Activated T-helper 1 cell treated with anti-CD3 and anti-CD28 coated beads, Interleukin-12 subunit alpha, Interleukin-12 subunit beta, Interleukin-2, Interleukin-4 antibody, amounts not matched to agents 30 ng/mL and 10 ng/mL and 1 ng/mL, durations not matched to agents 14 hours and 24 hours and 36 hours (primary cell): Measurements from ENCODE around the gene NFIA. TPM values are rescaled to one million over a fixed set of nuclear protein-coding genes. Genes with fewer than 3 reads are reported as not detected.

Experiments used
- DNase-seq: peaks from one replicate; pipeline ENCODE4 v3.0.0; 2021; ENCODE audit warnings: low spot score
- H3K27ac Mint-ChIP-seq: one replicate; pipeline ENCODE4 v1.8.0; 2021; ENCODE audit warnings: mild to moderate bottlenecking, mixed read lengths
- H3K27me3 Mint-ChIP-seq: one replicate; pipeline ENCODE4 v1.8.0; 2022; ENCODE audit warnings: mild to moderate bottlenecking, moderate library complexity, mixed read lengths; ENCODE audit not compliant: insufficient read depth
- H3K36me3 Mint-ChIP-seq: one replicate; pipeline ENCODE4 v1.8.0; 2021; ENCODE audit warnings: low read depth, mixed read lengths
- H3K4me1 Mint-ChIP-seq: one replicate; pipeline ENCODE4 v1.8.0; 2021; ENCODE audit warnings: low read depth, mixed read lengths
- H3K4me3 Mint-ChIP-seq: one replicate; pipeline ENCODE4 v1.8.0; 2021; ENCODE audit warnings: mild to moderate bottlenecking, moderate library complexity, mixed read lengths
- H3K9me3 Mint-ChIP-seq: one replicate; pipeline ENCODE4 v1.8.0; 2021; ENCODE audit warnings: mixed read lengths
- intact Hi-C: fragments of 100-400 bp; cut with micrococcal nuclease; formaldehyde crosslinking; loops from one replicate; pipeline ENCODE4 v1.15.1; 2024
- total RNA-seq: library from RNA; stranded (reverse); gene quantifications from 2 replicates; pipeline ENCODE4 v1.2.3, GENCODE V29; 2022

NFIA gene
- total RNA-seq, 1 donor from 2014 or later = 0.41 TPM

- Mint-ChIP-seq H3K4me3 (no peak overlapping the region), H3K27ac (no peak overlapping the region), H3K36me3 (no peaks in the 10 kb centered on the region), H3K4me1 (no peaks in the 10 kb centered on the region), H3K9me3 (no peaks in the 10 kb centered on the region), H3K27me3 (peaks cover 25% of the 10 kb centered on the region)
- intact Hi-C loops = no loop called here
- DNase-seq = no peak
These were observed 125.1 kb downstream of the NFIA start for GRCh38 chr1:61207416-61207815.

- Mint-ChIP-seq H3K27me3 (peaks cover 25% of the 10 kb centered on the region), H3K9me3 (no peaks in the 10 kb centered on the region), H3K4me3 (no peak overlapping the region), H3K27ac (no peak overlapping the region), H3K36me3 (no peaks in the 10 kb centered on the region), H3K4me1 (peaks cover 3% of the 10 kb centered on the region)
- intact Hi-C loops = no loop called here
- DNase-seq = no peak
These were observed 125.8 kb downstream of the NFIA start for GRCh38 chr1:61208172-61208571.

GRCh38 chr1:61208831-61209230, 126.5 kb downstream of the NFIA start:
- H3K9me3 Mint-ChIP-seq = no peaks in the 10 kb centered on the region
- intact Hi-C loops = no loop called here
- H3K27me3 Mint-ChIP-seq = peaks cover 25% of the 10 kb centered on the region
- H3K4me1 Mint-ChIP-seq = peaks cover 6% of the 10 kb centered on the region
- DNase-seq = no peak
- no peak overlapping the region for H3K4me3 Mint-ChIP-seq
- H3K27ac Mint-ChIP-seq = no peak overlapping the region
- no peaks in the 10 kb centered on the region for H3K36me3 Mint-ChIP-seq

- Mint-ChIP-seq H3K36me3 (no peaks in the 10 kb centered on the region), H3K27ac (no peak overlapping the region), H3K4me3 (no peak overlapping the region), H3K4me1 (peaks cover 6% of the 10 kb centered on the region), H3K9me3 (no peaks in the 10 kb centered on the region), H3K27me3 (peaks cover 27% of the 10 kb centered on the region)
- intact Hi-C loops = no loop called here
- no peak for DNase-seq
These were observed 128.2 kb downstream of the NFIA start for GRCh38 chr1:61210435-61211154.

- Mint-ChIP-seq H3K27me3 (peaks cover 16% of the 10 kb centered on the region), H3K9me3 (no peaks in the 10 kb centered on the region), H3K27ac (no peak overlapping the region), H3K36me3 (no peaks in the 10 kb centered on the region), H3K4me3 (no peak overlapping the region), H3K4me1 (peaks cover 6% of the 10 kb centered on the region)
- intact Hi-C loops = no loop called here
- DNase-seq = no peak
These were observed 131.1 kb downstream of the NFIA start for GRCh38 chr1:61213245-61214011.

- Mint-ChIP-seq H3K27me3 (peaks cover 9% of the 10 kb centered on the region), H3K4me1 (peaks cover 6% of the 10 kb centered on the region), H3K27ac (no peak overlapping the region), H3K36me3 (no peaks in the 10 kb centered on the region), H3K4me3 (no peak overlapping the region), H3K9me3 (no peaks in the 10 kb centered on the region)
- DNase-seq = no peak
- intact Hi-C loops = no loop called here
These were observed 132.8 kb downstream of the NFIA start for GRCh38 chr1:61215119-61215518.

GRCh38 chr1:61215676-61216289, 133.4 kb downstream of the NFIA start:
- Mint-ChIP-seq H3K36me3 (no peaks in the 10 kb centered on the region), H3K9me3 (no peaks in the 10 kb centered on the region)

GRCh38 chr1:61220536-61220935, 138.2 kb downstream of the NFIA start:
- Mint-ChIP-seq H3K36me3 (no peaks in the 10 kb centered on the region), H3K4me1 (no peaks in the 10 kb centered on the region), H3K27ac (no peak overlapping the region), H3K9me3 (no peaks in the 10 kb centered on the region), H3K4me3 (no peak overlapping the region), H3K27me3 (peaks cover 7% of the 10 kb centered on the region)
- no peak for DNase-seq
- intact Hi-C loops = no loop called here

More at GRCh38 chr1:61215676-61216289, 133.4 kb downstream of the NFIA start:
- Mint-ChIP-seq H3K27ac (no peak overlapping the region), H3K4me1 (peaks cover 6% of the 10 kb centered on the region), H3K4me3 (no peak overlapping the region), H3K27me3 (peaks cover 6% of the 10 kb centered on the region)
- no peak for DNase-seq
- intact Hi-C loops = no loop called here

GRCh38 chr1:61221642-61222041, 139.3 kb downstream of the NFIA start:
- H3K9me3 Mint-ChIP-seq = no peaks in the 10 kb centered on the region
- no peak overlapping the region for H3K4me3 Mint-ChIP-seq
- H3K27me3 Mint-ChIP-seq = peaks cover 11% of the 10 kb centered on the region
- H3K4me1 Mint-ChIP-seq = no peaks in the 10 kb centered on the region
- H3K36me3 Mint-ChIP-seq = no peaks in the 10 kb centered on the region
- H3K27ac Mint-ChIP-seq = no peak overlapping the region
- no peak for DNase-seq
- intact Hi-C loops = no loop called here

GRCh38 chr1:61222240-61222639, 139.9 kb downstream of the NFIA start:
- intact Hi-C loops = no loop called here
- no peaks in the 10 kb centered on the region for H3K9me3 Mint-ChIP-seq
- H3K4me3 Mint-ChIP-seq = no peak overlapping the region
- H3K27ac Mint-ChIP-seq = no peak overlapping the region
- H3K36me3 Mint-ChIP-seq = no peaks in the 10 kb centered on the region
- H3K27me3 Mint-ChIP-seq = peaks cover 14% of the 10 kb centered on the region
- no peaks in the 10 kb centered on the region for H3K4me1 Mint-ChIP-seq
- DNase-seq = no peak

- H3K9me3 Mint-ChIP-seq = no peaks in the 10 kb centered on the region
- intact Hi-C loops = no loop called here
- no peak overlapping the region for H3K27ac Mint-ChIP-seq
- H3K27me3 Mint-ChIP-seq = peaks cover 16% of the 10 kb centered on the region
- no peak overlapping the region for H3K4me3 Mint-ChIP-seq
- no peaks in the 10 kb centered on the region for H3K36me3 Mint-ChIP-seq
- H3K4me1 Mint-ChIP-seq = no peaks in the 10 kb centered on the region
- DNase-seq = no peak
These were observed 140.8 kb downstream of the NFIA start for GRCh38 chr1:61223140-61223539.

- no peak for DNase-seq
- Mint-ChIP-seq H3K36me3 (no peaks in the 10 kb centered on the region), H3K27ac (no peak overlapping the region), H3K9me3 (no peaks in the 10 kb centered on the region), H3K27me3 (peaks cover 18% of the 10 kb centered on the region), H3K4me1 (no peaks in the 10 kb centered on the region), H3K4me3 (no peak overlapping the region)
- intact Hi-C loops = no loop called here
These were observed 142.2 kb downstream of the NFIA start for GRCh38 chr1:61224609-61225008.

- no peaks in the 10 kb centered on the region for H3K9me3 Mint-ChIP-seq
- H3K36me3 Mint-ChIP-seq = no peaks in the 10 kb centered on the region
- no peak overlapping the region for H3K4me3 Mint-ChIP-seq
- DNase-seq = no peak
- no peaks in the 10 kb centered on the region for H3K4me1 Mint-ChIP-seq
- intact Hi-C loops = no loop called here
- H3K27ac Mint-ChIP-seq = no peak overlapping the region
- peaks cover 18% of the 10 kb centered on the region for H3K27me3 Mint-ChIP-seq
These were observed 143.1 kb downstream of the NFIA start for GRCh38 chr1:61225478-61225877.
